ENCODE measurements around the gene PTPRE.

The PTPRE gene

DNA sequence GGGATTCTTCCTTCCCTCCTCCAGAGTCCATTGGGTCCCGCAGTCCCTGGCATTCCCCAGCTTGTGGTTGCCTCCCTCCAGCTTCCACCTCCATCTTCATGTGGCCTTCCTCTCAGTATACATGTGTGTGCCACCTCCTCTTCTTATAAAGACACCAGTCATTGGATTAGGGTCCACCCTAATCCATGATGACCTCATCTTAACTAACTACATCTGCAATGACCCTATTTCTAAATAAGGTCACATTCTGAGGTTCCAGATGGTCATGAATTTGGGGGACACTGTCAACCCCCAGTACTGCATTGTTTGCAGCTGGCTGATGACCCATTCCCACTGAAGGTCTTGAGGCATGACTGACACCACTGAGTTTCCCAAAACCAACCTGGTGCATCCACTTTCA is 99.0 kb downstream of the PTPRE start:
- FAIRE-seq, result no peak

DNA sequence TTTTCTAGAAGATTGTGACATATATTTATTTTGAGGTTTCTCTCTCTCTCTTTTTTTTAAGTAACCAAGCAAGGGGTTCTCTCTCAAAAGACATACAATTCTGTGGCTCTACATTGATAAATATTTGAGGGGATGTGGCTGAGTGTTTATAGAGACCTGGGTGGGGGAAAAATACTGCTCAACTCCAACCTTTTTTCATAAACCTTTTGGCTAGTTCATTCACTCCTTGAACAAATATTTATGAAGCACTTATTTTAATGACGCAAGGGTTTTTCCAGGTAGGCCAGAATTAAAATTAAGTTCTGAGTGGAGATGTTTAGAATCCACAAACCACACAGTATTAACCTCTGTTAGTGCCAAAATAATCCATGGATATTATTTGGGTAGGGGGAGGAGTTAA is 100.2 kb downstream of the PTPRE start:
- no peak for FAIRE-seq

DNA sequence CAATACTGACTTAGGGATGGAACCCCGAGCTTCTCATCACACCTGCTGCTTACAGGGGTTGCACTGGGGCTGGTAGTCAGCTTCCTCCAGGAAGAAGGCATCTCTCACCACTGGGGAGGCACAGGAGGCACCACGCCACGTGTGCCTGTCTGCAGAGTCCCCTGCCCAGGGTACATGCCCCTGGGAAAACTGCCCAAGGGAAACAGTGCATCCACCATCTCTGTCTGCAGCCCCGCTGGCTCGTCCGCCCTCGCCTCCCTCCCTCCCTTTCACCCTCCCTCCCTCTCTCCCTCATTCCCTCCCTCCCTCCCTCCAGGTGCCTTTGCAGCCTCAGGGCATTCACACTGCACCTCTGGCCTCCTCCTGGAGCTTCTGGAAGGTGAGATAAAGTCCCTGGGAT is 101.1 kb downstream of the PTPRE start:
- no peak for FAIRE-seq

DNA sequence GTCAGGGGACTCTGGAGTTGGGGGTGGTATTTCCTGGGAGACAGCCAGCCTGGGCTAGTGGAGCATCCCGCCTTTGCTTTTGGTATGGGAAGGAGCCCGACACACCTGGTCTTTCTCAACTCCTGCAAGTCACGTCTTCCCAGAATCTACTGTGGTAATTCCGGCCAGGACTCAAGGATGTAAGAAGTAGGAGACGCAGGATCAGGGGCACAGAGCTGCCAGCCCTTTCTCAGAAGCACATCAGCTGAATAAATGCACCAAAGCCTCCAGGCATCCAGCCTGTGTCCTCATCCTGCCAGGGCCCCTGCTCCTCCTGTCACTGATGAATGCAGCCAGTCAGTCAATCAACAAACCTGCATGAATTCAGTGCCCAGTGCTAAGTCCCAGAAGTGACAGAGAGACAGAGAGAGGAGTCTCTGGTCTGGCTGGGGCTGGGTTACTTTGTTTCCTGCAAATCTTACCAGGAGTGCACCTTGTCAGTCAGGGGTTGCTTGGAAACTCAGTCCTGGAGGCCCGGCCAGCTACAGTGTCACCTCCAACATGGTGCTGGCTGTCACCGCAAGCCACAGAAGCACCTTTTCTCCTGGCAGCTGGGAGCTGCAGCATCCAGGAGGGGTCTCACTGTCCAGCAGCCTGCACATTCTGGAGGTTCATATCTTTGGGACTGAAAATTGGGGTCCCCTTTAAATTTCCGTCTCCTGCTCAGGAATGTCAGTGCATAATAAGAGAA is 101.8 kb downstream of the PTPRE start:
- FAIRE-seq, result no peak

DNA sequence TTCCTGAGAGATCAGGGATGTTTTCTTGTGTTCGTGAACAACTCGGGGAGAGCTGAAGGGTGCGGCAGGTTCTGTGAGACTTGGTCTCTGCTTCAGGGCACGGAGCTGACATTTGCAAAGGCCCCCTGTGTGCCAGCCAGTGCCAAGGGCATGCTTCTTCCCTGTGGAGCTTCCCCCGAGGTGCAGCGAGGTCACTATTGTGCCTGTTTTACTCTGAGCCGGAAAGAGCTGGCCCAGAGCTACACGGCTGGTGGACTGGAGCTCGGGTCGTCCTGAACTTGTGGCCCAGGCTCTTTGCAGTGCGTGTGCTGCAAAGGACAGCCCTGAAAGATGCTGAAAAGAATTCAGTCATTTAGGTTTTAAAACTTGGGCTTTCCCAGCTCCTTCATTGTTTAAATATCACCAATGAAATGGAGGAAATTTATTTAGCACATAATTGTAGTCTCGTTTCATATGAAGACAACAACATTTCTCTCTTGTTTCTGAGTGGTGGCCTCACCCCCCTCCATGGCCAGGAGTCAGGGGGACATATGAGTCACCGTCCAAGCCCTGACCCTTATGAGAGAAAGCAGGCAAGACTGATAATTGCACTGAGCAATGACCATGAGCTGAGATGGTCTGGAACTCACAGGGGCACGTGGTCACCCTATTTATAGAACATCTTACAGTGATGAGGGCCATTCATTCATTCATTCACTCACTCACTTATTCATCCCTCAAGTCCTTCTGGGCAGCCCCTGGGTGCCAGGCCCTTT is 102.6 kb downstream of the PTPRE start:
- FAIRE-seq, result no peak

DNA sequence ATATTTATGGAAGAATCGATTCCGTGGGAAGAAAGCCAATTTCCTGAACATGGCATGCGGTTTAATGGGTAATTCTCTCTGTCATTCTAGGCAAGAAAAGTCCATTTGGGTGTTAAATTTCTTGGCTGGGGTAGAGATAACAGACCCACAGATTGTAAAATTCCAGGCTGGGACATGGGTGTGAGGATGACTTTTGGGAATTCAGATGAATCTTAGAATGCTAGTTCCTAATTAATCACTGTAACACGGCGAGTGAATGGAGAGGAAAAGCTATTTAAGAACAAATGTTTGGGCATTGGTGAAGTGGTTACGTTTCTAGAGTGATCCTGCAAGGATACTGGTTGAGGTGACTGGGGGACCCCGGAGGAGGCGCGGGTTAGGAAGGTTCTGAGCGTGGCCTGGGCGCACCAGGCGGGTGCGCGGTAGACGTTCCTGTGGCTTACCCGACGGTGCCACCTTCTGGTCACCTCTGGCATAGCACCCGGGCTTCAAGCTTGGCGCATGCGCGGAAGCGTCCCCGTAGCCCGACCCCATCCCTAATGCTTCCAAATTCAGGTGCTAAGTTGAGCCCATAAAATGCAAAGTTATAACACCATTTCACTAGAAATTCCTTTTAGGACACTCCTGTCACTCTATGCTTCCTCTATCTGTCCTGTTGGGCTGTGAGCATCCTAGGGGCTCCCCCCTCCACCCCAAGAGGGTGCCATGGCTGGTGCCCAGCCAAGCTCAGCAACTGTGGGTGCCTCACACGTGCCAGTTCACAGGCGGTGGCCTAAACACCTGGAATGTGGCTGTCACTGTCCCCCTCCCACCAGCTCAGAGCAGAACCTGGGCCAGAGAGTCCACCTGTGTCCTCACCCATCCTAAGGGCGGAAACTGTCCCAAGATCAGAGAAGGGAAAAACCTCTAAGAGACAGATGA is 104.4 kb downstream of the PTPRE start:
- peak; percentile 25 for FAIRE-seq

DNA sequence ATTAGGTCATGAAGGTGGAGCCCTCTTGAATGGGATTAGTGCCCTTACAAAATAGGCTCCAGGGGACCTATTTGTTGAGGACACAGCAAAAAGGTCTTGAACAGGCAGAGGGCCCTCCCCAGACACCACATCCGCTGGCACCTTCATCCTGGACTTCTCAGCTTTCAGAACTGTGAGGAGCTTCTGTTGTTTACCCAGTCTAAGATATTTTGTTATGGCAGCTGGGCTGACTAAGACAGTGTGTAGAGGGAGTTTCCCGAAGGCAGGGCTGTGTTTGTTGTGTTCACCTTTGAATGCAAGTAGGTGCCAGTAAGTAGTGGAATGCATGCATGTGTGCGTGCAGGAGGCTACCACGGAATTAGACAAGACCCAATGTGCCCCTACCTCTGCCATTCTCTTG is 106.7 kb downstream of the PTPRE start:
- FAIRE-seq, result no peak

DNA sequence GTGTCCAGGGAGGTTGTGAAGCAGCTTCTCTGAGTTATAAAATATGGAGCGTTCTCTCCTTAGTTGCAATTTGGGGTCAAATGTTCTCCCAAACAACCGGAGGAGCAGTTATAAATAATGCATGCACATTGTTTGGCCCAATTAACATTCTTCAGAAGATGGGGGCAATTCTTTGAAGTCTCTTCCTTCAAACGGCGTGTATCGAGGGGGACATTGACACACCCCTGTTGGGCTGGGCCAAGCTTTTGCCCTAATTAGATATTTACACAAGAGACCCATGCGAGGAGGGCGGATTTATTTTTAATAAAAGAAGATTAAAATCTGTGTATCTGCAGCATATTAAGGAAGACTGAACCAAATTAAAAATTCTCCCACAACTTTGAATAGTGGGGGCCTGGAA is 107.3 kb downstream of the PTPRE start:
- FAIRE-seq, result no peak

DNA sequence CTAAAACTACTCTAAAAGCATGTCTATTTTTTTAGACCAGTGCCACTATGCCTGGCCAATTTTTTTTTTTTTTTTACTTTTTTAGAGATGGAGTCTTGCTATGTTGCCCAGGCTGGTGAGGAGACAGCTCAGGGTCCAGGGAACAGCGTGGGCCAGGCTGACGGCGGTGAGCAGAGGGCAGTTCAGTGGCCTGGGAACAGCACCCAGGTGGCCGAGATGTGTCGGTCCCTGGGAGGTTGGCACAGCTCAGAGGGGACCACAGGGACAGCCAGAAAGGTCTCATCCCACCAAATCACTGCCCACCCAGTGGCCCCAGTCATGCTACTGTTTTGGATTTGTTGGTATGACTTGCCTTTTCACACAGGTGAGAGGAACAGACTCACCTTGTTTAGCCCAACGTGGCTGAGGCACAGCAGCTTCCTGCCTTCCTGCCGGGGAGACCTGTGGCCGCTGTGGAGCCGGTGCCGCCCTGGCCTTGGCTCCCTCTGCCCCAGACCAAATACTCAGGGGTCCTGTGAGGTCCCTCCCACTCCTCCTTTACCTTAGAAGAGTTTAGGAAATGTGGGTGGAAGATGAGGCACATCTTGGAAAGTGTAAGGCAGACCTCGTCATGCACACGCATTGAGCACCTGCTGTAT is 109.6 kb downstream of the PTPRE start:
- FAIRE-seq, result no peak

DNA sequence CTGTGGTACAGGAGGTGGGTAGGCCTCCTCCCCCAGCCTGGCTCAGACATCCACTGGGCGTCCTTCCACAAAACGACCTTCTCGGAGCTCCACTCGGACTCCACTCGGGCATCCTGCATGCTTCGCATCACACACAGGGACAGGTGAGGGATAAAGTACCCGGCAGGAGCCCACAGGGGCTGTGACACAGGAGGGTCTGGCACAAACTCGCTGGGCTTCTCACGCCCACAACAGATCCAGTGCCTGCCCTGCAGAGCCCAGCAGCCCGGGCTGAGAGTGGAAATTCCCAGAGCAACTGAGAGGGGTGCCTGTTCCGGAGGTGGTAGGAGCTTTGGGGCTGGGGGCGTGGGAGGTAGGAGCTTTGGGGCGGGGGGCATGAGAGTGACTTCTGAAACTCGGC is 110.9 kb downstream of the PTPRE start:
- no peak for FAIRE-seq

DNA sequence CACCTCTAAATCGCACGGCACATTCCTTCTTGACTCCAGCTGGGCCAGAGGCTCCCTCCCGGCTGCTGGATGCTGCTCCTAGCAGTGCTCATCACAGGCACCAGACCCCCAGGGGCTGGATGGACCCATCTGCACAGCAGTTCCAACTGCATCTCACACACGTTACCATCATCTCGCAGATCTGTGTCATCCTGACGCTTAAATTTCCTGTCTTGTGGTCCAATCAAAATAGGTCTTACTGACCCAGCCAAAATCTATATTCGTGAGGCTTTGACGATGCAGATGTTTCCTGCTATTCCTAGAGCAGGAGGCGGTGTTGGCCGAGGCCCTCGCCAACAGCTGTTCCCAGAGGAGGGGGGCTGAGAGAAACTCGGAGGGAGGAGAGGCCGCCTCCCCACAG is 111.3 kb downstream of the PTPRE start:
- FAIRE-seq, result no peak

DNA sequence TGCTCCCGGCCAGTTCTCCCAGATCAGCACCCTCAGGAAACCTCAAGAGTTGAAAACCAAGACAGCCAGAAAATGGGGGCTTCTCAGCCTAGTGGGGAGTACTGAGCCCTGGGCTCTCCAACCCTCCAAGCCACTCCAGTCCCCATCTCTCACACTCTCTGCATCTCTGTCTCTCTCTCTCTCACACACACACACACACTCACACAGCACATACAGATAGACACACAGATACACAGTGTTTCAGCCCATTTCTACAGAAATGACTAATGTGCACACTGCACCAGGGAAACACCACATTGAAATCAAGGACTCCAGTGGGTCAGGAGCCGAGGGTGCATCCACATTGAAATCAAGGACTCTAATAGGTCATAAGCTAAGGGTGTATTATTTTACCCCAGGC is 111.8 kb downstream of the PTPRE start:
- FAIRE-seq, result no peak

DNA sequence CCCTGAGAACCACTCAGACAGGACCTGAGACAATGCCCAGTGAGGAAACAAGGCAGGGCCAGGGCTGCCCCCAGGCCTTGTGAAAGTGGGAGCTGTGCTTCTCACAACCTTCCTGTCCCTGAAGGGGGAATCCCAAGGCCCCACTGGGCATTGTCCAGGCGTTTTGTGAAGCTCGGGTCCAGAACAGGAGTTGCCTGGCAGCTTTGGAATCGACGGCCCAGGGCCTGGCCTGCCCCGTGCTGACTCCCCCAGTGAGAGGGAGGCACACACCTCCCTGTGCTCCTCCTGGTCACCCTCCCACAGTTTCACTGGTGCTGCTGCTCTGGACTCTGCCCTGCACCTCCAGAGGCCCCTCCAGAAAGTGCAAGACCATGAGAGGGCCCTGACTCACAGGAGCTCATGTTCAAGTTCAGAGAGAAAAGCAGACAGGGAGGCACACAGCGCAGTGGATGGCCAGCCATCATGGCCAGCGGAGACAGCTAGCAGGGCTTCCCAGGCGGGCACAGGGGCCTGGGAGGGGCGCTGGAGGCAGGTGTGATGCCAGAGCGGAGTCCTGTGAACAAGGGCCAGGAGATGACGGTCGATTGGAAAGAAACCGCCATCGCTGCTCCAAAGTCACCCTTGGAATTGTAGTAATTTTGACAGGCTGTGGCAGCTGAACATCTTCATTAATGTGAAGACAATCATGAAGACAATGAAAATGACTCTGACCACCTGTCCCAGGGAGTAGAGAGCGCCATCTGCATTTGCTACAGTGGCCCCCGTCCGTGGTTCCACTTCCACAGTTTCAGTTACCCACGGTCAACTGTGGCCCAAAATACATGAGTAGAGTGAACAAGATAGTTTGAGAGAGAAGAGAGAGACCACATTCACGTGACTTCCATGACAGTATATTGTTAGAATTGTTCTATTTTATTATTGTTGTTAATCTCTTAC is 115.6 kb downstream of the PTPRE start:
- no peak for FAIRE-seq

DNA sequence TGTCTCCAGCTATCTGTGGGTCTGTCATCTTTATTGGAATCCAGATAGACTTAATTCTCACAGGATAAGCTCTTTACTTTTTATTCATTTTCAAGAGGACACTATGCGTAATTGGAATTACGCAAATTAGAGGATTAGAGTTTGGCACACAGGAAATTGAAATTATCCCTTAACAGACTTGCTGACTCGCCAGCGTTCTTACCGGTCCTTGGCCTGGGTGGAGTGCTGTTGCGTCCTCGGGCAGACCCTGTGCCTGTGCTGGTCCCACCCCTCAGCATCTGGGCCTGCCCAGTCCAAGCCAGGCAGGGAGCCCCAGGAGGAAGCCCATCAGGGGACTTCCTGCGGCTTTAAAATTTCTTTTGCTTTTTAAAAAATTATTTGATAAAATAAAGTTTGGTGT is 117.5 kb downstream of the PTPRE start:
- FAIRE-seq, result no peak

DNA sequence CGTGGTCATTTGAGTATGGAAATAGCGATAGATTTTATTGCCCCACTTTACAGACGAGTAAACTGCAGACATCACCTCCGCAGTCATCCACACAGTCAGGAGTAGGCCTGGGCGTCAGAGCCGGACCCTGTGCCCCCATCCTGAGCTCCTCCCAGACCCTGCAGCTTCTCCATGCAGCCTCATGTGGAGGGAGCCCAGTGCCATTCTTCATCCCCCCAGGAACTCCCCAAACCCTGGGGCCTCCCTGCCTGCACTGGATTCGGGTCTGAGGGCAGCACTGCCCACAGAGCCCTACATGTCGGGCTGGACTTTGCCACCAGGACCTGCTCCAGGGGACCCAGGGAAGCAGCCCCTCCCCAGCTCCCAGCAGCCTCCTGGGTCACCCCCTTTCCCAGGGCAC is 118.5 kb downstream of the PTPRE start:
- no peak for FAIRE-seq

DNA sequence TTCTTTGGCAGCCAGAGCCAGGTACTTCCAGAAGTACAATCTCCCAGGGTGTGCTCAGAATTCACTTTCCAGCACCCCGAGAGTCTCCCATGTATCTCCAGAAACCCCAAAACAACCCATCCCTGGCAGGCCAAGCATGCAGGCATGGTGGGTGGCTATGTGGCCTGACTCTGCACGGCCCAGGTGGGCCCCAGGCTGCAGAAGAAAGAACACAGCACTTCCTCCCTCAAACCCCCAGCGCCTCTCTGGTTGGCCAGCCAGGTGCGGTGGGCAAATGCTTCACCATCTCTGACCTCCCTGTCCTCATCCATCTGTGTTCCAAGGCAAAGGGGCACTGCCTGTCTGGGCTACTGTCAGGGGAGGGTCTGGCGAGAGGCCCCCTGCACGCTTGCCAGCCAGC is 119.0 kb downstream of the PTPRE start:
- no peak for FAIRE-seq

DNA sequence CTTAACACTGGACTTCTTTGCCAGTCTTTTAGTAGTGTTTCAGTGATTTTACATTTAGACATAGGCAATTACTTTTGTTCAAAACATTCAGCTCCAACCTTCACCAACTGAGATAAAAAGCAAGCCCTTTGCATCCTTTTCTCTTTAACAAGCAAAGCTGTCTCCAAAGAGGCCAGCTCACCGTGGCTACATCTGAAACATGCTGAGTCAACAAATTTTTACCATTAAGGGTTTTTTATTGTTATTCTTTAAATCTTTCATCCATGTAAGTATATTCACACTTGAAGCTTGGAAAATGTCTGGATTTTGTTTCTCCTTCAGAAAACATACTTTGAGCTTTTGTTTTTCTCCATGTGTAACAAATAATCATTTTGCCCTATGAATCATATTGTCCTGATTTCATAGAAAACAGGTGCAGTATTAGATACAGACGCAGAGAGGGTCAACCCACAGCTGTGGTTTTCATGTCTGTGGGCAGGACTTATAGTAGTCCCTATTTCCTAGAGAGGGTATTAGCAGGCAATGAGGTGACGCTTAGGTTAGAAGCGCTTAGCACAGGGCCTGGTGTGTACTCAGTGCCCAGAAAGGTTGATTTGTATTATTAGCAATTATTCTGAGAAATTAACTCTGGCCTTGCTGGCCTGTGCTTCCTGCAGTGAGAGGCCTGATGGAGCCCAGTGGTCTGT is 119.9 kb downstream of the PTPRE start:
- FAIRE-seq, result no peak

DNA sequence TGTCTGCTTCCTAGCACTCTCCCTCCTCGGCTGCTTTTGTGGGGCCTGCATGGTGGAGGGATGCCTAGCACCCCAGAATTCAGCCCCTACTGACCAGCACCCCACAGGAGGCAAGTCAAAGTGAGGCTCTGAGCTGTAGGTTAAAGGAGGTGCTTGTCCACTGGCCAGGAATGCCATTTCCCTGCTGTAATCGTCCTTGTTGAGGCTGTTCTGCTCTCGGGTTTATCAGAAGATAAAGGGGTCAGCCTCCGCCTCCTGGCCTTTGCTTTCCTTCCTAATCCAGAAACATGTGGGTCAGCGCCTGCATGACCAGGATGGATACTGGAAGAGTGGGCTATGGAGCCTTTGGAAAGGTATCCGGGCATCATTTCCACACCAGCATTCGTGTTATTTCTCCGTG is 120.4 kb downstream of the PTPRE start:
- FAIRE-seq, result no peak

DNA sequence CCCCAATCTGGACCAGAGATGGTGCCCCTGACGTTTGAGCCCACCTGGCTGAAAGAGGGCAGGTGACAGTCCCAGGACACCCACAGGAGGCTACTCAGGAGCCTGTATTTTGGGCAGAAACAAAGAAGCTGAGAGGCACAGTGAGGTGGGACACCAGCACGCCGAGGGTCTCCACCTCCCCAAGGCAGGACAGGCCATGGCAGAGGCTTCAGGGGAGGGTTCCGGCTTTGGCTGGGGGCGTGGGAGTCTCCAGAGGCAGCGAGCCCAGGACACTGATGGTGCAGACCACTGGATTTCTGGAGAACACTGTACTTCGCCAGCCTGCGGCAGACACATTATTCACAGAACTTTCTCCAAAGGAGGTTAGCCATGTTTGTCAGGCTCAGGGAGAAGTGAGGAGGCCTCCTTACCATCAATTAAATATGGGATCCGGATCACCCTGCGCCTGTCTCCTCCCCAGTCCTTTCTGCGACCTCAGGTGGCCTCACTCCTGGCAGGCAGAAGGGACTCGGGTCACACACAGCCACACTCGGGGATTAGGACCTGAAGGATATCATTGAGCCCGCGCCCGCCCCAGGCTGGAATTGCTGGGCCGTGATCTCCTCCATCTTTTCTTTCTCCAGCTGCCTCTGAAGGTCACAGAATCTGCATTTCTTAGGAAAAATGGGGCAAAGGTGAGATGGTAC is 121.1 kb downstream of the PTPRE start:
- FAIRE-seq, result no peak

DNA sequence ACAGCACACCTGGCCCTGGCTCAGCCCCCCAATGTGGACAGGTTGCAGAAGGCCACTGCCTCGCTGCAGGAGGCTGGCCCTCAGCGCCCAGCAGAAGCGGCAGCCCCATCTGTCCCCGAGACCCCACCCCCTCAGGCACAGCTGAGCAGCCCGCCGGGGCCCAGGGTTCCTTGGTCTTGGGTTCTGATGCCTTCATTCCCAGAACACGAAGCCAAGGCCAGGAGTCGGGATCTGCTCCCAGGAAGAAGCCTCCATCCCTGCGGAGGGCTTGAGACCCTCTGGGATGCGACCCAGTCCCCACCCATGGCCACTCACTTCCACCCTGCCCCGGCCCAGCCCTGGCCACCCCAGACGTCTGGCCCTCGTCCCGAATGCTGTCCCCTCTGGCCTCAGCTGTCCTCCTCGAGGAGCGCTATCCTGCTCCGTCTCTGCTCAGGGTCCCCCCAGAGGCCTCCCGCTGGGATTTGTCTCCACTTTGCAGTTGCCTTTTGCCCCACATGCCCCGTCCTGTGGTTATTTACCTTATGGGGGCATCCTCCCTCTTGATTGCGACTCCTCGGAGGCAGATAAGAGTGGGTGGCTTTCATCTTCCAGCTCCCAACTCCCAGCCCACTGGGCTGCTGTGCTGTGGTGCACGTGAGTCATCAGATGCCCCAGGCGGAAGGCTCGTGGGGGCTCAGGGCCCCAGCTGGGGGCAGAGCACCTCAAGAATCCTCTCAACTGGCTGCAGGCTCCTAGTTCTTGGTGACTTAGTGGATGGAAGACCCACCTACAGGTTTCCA is 121.8 kb downstream of the PTPRE start:
- no peak for FAIRE-seq
